Hematopoietic multipotent progenitor cell treated with erythropoietin and hydrocortisone succinate and interleukin-3 and kit ligand, for 17 days (in vitro differentiated cells): ENCODE results near the gene CLDN22.

Source experiments
- DNase-seq: peaks from one replicate; pipeline ENCODE4 v3.0.0-alpha.2; 2015; ENCODE audit warnings: low spot score

The CLDN22 gene

DNA sequence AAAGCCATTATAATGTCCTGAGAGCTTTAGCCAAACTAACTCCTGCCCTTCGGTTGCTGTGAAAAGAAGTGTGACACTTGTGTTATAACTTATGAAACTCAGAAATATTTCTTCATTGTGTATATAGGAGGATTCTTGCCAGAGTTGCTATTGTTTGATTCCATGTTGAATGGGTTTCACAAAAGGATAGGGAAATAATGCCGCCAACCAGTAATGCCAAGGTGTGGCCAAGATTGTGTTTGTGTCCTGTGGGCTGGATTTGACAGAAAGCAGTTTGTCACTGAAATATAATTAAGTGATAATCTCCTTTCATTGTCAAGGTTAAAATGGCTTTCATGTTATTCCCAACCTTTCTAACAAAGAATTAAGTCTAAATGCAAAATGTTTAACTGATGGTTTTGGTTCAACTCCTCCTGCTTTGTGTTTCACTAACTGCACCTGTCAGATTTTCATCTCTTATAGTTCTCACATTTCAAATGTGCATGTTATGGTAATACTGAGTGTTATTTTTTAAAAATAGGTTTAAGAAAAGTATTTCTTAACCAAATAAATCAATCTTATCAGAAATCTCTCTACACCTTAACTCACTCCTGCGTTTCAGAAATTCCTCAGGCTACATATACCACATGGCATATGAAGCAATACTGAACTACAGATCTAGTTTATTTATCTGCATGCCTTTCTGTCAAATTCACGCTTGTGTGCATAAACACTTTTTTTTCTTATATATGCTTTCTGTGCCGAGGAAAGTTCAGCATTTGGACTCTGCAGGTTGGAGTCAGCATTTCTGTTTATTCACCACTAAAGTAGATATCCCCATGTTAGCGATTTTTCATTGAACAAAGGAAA is at the start of gene CLDN22:
Gene CLDN22, minus strand, starts transcription at position 66 of the 849 bp plus-strand sequence. Its CDS starts 58 bp downstream, at position 8.
- no peak for DNase-seq

DNA sequence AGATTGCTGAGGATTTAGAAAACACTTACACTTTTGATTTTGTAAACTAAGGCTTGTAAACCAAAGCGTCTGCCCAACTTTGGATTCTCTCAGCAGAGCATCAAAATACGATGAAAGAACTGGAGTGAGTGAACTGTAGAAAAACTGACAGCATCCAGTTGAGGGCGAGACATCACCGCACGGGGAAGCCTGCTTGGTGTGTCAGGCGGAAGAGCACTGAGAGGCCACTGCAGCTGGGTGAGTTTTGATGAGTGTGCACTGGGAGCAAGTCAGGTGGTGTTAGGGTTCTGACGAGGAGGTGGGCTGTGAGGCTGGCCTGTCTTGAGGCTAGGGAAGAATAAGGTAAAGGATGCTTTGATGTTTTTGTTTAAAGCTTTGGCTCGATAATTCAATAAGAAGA is 49.0 kb upstream of the CLDN22 start:
- no peak for DNase-seq

DNA sequence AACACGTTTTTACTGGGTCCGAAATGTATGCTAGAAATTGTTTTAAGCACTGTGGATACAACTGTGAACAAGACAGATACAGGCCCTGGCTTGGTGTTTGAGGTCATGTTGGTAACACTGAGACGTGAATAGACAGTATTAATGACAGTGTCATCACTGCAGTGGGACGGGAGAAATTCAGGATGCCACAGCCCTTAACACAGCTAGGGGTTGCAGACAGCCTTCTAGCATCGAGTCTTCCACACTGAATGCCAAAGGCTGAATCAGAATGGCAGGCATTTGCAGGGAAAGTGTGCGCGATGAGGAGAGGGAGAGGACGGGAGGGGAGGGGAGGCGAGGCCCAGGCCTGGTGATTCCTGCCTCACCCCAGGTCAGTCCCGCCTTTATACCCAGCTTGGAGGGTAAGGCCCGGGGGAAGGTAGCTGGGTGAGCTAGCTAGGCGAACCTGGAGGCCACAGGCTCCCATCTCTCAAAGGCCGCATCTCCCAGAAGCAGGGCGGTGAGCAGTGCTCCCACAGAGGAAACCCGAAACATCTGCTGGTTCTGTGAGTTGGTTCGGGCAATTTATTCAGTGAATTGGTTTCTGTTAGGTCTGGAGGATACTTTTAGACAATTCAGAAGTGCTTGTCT is 46.2 kb upstream of the CLDN22 start:
- no peak for DNase-seq

DNA sequence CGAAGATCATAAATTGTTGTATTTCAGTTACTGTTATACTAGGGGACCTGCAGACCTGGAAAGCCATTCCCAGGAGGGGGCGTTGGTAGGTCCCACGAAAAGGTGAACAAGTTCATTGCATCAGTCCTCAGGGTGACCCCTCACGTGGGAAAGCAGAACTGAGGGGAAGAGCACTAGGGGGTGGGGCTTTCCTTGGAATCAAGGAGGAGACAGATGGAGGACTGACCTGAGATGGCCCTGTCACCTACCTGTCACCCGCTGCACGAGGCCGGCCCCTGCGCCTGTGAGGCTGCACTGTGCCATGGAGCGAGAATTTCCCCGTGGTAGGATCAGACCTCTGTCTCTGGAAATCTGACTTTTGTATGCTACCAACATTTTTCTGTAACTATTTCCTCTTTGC is 43.9 kb upstream of the CLDN22 start:
- no peak for DNase-seq

DNA sequence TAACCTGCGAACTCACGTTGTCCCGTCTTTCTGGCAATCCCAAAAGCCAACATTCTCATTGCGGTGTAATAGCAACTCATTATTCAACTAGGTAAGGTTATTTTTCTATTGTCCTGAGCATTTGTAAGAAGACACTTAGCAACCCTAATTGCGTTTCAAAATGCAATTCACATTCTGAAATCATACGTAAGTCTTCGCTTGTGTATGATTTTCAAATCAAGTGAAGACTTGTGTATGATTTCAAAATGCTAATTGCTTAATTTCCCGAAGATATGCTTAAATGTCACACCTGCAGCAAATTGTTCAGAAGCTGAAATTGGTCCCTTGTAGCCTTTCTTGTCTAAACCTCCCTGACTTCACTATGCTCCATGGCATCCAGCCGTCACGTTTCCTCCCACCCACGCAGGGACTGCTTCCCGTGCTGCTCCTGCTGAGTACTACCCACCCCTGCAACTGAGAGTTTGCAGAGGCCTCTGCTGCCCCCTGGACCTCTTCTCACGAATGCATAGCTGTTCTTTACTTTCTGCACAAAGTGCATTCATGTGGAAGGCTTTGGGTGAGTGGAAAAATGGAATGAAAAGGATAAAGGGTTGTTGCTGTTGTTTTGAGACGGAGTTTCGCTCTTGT is 43.0 kb upstream of the CLDN22 start:
- DNase-seq, result no peak

DNA sequence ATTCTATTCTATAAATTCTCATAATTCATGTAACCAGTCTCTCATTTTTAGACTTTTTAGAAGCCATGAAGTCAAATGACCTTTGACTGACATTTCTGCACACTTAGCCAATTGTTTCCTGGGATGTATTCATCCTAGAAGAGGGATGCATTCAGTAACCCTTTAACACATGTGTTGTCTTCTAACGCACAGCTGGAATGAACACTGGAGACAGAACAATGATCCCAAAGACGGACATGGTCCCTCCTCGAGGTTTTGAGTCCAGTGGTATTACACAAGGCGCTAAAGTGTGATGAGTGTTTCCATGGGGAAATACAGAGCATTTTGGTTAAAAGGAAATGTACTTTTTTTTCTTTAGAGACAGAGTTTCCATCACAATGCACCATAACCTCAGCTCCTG is 42.0 kb upstream of the CLDN22 start:
- DNase-seq, result no peak

DNA sequence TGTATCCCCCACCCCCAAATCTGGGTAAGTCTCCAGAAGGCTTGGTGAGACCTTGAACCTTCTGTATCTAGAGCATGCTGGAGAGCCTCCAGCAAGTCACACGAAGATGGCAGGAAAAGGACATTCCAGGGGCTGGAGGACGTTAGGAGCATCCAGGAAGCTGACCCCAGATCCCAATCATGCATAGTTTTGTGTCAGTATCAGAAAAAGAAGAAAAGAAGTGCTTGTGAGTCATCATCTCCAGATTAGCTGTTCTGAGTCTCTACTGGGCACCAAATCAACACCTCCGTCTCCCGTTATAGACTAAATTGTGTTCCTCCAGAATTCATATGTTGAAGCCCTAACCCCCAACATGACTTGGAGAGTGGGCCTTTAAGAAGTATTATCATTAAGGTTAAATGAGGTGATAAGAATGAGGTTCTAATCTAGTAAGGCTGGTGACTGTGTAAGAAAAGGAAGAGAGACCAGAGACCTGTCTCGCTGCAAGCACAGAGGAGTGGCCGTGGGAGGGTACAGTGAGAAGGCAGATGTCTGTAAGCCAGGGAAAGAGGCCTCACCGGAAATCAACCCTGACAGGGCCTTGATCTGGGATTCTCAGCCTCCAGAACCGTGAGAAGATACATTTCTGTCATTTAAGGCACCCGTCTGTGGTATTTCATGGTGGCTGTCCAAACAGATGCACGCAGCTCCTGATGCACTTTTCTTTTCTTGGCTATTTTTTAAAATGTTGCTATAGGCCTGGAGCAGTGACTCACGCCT is 40.3 kb upstream of the CLDN22 start:
- no peak for DNase-seq

DNA sequence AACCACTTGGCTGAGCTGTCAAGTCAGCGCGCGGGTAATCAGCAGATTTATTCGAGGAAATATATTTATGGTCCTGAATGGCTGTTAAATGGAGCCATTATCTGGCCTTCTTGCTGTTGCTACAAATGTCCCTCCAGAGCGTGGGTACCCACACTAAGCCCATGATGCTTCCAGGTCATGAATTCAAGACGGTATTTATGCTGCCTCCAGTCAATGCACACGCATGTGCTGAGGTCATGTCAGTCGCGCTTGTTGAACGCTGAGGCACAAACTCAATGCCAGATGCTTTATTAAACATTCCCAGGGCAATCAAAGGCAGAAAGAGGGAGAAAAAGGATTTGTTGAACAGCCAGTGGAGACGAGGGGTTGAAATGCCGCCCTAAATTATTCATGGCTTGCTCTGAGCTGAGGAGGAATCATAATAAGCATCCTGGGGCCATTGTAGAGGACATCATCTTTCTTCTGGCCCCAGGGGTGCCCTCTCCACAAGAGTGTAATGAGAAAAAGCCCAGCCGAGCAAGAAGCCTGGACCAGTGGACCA is 38.2 kb upstream of the CLDN22 start:
- no peak for DNase-seq

DNA sequence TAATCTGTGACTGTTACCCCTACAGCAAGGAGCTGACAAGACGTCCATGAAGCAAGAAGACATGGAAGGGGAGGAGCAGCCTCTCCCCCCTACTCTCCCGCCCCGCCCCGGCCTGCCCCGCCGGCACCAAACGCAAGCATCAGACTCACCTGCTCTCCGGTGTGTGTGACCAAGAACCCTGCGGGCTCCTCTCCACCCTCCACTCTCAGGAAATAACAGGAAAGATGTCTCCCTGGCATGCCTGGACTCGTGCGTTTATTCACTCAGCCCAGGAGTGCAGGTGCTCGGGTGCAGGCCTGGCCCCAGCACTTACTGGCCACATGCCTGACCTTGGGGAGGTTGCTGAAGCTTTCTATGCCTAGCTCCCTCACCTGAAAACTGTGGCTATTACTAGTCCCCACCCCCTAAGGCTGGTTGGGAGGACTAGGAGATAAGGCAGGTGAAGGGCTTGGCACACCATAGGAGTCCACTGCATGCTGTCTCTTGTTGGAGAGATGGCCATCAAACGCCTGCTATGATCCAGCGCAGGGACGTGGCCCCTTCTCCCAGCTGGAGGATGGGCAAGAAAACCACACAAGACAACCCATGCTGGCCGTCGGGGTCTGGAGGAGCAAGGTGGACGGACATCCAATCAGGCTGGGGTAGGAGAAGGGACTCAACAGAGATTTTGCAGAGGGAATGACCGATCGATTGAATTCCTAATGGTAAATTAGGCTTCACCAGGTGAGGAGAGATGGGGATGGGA is 37.0 kb upstream of the CLDN22 start:
- DNase-seq, result no peak

DNA sequence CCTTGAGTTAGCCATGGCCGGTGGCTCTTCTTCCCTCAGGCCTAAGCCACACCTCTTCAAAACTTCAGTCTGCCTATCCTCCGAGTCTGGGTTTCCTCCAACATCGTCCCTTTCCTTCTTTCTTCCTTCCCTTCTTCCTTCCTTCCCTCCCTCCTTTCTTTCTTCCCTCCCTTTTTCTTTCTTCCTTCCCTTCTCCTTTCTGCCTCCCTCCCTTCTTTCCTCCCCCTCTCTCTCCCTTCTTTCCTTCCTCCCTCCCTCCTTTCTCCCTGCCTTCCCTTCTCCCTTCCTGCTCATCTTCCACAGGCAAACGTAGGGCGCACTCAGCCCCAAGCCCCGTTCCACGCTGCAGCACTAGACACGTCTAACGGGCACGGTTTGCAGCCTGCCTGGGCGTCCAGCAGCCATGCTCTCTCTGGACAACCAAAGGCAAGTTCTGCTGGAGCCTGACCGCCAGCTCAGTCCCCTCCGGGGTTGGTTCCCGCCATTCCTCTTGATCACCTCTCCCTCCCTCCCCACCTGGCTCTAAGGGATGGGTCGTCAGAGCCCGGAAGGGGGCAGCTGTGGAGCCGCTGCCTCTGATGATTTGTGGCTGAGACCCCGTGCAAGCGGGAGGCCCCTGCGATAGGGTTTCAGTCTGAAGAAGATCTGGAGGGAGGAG is 36.2 kb upstream of the CLDN22 start:
- no peak for DNase-seq

DNA sequence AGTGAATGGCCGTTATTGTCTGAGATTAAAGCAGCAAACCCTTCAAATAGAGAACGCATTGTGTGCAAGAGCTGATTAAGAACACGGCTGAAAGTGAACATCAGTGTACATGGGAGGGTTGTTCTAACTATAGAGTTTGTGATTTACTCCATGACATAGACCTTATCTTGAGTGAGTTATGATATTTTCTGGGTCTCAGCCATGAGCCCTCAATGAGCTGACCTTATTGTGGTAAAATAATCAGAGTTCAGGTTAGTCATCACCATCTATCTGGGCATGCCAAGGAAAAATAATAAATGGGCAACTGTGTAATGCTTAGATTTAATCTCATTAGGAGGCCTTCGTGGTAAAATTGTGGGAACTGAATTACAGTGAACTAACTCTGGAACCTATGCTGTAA is 35.3 kb upstream of the CLDN22 start:
- no peak for DNase-seq

DNA sequence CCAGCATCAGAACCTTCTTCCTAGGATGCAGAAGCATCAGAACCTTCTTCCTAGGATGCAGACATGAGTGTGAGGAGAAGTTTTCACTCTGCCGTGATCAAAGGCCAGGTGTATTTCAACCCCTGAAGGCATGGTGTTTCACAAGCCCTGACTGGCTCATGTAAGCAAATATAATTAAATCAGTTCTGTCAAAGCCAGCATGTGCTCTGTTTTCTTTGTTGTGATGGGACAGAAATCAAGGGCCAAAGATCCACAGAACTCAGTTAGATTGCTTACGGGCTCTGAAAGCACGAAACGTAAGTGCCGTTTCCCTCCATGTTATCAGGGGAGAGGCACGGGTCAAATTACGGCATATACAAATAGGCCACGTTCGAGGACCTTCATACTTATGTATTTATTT is 34.1 kb upstream of the CLDN22 start:
- DNase-seq, result no peak

DNA sequence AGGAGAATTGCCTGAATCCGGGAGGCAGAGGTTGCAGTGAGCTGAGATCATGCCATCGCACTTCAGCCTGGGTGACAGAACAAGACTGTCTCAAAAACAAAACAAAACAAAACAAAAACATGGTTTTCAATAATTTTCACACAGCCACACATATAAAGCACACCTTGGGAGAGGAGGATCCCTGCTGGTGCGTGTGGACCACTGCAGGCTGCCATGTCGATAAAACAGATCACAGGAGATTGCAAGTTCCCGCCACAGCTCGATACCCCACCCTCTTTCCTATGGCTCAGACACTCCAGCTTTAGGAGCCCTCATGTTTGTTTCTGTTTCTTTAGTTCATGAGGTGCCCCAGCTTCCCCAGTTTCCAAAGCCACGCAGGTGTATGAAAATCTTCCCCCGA is 33.5 kb upstream of the CLDN22 start:
- no peak for DNase-seq

DNA sequence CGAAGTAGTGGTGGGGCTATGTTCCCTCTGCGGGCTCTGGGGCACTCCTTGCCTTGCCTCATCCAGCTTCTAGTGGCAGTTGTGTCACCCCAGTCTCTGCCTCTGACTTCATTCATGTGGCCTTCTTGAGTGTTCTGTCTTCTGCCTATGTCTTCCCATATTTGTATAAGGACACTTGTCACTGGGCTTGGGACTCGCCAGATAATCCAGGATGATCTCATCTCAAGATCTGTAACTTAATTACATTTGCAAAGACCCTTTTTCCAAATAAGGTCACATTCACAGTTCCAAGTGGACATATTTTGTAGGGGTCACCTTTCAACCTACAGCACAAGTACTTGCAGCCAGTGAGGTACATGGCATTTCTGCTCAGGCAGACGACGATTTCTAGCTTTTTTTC is 32.5 kb upstream of the CLDN22 start:
- DNase-seq, result no peak

DNA sequence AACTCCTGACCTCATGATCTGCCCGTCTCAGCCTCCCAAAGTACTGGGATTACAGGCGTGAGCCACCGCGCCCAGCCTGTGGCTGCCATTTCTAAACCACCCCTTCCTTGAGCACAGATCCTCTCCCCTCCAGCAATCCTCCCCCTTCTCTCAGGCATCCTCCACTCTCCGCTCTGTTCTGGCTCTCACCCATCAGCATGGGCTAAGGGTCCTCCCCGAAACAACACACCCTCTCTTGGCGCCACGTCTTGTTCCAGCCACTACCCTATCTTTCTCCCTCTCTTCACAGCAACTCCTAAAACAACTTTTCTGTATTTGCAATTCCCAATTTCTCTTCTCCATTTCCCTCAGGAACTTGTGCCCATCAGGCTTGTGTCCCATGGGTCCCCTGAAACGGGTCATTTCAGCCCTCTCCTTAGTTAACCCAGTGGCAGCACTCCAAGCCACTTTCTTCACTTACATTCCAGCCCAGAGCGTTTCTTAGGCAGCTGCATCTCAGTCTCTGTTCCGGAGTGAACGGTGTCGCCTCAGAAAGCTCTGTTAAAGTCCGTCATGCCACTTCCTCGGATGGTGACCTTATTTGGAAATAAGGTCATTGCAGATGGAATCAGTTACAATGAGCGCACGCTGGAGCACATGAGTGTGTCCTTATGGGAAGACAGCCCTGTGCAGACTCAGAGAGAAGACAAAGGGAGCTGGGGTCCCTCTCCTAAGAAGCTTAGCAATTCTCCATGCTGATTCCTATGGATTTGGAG is 30.4 kb upstream of the CLDN22 start:
- no peak for DNase-seq

DNA sequence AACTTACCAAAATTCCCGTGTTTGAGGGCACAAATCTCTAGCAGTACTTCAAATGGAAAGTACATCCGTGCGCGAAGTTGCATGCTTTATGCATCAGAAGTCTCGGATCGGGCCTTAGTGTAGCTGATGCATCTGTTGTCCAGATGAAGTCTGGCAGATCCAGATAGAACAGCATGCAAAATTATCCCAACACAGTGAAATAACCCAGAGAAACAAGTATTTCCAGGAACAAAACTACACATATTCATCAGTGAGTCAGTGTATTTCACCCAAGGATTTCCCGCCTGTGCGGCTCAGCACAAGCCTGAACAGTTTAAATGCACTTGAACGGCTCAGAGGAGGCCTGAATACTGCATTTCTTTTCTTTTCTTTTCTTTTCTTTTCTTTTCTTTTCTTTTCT is 29.6 kb upstream of the CLDN22 start:
- DNase-seq, result no peak

DNA sequence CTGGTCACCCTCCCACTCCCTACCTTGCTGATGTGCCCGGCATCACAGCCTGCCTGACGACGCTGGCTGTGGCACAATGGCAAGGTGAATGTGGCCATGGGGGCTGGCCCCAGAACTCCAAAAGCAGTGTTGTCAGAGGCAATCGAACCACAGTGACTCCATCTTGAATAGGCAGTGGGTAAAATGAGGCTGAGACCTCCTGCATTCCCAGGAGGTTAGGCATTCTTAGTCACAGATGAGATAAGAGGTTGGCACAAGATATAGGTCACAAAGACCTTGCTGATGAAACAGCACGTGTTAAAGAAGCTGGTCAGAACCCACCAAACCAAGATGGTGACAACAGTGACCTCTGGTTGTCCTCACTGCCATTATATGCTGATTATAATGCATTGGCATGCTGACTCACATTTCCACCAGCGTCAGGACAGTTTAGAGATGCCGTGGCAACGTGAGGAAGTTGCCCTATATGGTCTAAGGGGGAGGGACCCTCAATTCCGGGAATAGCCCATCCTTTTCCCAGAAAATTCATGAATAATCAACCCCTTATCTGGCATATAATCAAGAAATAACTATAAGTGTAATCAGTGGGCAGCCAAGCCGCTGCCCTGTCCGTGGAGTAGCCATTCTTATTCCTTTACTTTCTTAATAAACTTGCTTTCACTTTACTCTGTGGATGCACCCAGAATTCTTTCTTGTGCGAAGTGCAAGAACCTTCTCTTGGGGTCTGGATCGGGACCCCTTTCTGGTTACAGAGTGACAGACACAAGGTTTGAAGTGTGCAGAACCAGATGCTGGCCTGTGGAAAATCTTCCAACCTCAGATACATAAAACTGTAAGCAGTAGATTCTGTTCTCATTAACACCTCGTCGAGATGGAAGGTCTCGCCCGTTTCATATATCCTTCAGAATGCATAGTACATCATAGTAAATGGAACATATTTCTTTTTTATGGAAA is 28.9 kb upstream of the CLDN22 start:
- DNase-seq, result no peak

DNA sequence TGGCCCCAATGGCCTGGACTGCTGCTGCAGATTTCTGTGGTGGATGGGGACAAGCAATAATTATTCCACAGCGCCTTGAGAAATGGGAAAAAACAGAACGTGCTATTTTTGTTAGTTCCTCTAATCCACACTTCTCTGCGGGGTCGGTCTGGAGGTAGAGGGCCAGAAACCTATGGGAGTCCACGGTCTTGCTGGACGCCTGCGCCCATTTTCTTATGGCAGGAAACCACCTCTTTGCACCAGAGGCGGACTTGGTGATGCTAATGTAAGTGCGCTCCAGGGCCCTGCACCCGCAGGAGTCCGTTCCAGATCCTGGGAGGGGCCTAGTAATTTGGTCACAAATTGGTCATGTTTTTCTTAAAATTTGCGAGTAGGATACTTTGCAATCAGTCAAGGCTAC is 28.1 kb upstream of the CLDN22 start:
- no peak for DNase-seq

DNA sequence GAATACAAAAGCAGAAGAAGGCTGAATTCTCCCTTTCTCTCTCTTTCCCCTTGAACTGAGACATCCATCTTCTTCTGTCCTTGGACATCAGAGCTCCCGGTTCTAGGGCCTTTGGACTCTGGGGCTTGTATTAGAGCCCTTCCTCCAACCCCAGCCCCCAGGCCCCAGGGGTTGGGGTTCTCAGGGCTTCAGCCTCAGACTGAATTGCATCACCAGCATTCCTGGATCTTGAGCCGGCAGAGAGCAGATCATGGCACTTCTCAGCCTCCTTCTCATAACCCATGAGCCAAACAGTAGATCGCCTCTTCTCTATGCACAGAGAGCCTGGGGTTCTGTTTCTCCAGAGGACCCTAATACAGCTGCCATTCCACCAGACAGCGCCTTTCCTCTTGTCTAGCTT is 27.5 kb upstream of the CLDN22 start:
- no peak for DNase-seq
